GM19099 (cell line): ENCODE data around the gene WDR1.

Source experiments
- POLR2A ChIP-seq: IDR thresholded peaks from 3 replicates; pipeline ENCODE4 v1.6.1; 2011; ENCODE audit warnings: low read depth; ENCODE audit not compliant: insufficient read length; ENCODE audit errors: extremely low read depth

The WDR1 gene

GRCh38 chr4:10119773-10120172 is 3.2 kb upstream of the WDR1 start:
- no peak for TF ChIP-seq POLR2A

- TF ChIP-seq POLR2A = no peak
These were observed 2.7 kb upstream of the WDR1 start for GRCh38 chr4:10119278-10119677.

DNA sequence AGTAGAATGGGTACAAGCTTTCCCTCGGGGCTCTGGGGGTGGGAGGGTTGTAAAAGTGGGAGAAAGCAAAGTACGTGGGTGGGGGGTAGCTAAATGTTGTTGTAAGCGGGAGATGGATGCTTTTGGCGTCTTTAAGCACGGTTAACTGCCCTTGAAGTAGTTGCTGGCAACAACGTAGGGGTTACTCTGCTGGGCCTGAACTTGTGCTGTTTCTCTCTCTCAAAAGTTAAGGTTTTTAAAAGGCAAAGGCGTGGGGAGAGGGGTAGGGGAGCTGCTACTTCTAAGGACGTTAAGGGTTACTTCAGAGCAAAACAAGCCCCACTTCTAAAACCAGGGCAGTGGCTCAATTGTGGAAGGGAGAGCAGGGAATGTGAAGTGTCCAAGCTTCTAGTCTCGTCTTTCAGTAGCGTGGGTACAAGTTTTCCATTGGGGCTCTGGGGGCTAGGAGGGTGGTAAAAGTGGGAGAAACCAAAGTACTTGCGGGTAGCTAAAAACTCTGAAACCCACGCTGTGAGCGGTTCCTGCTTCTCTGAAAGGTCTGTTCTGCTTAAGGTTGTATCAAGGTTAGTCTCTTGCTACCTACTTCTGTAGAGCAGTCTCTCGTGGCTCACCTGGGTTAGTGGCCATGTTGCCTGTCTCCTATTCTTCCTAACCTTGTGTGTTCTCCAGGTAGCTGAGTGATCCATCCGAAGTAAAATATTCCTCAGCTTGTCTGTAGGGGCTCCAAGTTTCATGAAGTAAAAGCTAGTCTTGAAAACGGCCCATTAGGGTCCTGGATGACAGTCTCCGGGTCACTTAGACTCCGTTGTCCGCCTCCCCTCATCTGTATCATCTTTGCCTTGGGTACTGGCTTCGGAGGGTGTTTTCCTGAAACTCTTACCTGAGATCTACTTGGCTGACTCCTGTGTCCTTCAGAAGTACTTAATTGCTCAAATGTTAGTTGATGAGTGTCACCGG is 1.7 kb upstream of the WDR1 start:
- TF ChIP-seq POLR2A = no peak

DNA sequence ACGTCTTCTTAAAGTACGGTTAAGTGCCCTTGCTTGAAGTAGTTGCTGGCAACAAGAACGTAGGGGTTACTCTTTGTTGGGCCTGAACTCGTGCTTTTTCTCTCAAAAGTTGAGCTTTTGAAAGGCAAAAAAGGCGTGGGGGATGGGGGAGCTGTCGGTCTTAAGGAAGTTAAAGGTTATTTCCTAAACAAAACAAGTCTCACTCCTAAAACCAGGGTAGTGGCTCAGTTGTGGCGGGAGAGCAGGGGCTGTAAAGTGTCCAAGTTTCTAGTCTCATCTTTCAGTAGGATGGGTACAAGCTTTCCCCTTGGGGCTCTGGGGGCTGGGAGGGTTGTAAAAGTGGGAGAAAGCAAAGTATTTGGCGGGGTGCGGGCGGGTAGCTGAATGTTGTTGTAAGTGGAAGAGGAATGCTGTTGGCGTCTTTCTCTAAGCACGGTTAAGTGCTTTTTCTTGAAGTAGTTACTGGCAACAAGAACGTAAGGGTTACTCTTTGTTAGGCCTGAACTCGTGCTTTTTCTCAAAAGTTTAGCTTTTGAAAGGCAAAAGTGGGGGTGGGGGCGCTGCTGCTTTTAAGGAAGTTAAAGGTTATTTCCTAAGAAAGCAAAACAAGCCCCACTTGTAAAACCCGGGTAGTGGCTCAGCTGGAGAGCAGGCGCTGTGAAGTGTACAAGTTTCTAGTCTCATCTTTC is 904 bp upstream of the WDR1 start:
- no peak for TF ChIP-seq POLR2A

DNA sequence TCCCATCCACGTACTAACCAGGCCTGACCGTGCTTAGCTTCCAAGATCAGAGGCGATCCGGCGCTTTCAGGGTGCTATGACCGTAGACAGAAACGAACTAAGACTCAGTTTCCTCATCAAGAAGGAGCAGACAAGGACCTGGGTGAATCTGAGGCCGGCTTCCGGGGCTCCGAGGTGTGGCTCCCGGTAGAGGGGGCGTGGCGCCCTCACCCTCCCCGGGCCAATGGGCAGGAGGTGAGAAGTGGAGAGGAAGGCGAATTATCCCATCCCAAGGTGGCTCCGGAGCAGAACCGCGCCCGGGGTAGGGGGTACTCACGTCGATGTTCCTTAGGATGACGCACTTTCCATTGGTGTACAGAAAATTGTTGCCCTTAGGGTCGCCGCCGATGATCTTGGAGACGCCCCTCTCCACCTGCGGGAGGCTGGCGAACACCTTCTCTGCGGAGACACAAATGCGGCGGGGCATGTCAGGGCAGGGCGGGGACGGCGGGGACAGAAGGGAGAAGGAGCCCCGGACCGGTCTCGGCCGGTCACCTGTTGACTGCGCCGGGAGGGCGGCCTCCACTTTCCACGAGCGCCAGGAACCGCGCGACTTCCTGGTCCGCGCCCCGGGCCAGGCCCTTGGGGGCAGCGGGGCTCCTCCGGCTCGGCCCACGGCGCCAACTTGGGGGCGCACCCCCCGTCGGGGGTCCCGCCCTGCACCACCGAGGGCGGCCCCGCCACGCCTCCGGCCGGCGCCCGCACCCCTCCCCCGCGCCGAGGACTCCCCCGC is 616 bp downstream of the WDR1 start:
- peak; percentile 54 for TF ChIP-seq POLR2A

GRCh38 chr4:10115271-10115796 is 1.3 kb downstream of the WDR1 start:
- TF ChIP-seq POLR2A = no peak

DNA sequence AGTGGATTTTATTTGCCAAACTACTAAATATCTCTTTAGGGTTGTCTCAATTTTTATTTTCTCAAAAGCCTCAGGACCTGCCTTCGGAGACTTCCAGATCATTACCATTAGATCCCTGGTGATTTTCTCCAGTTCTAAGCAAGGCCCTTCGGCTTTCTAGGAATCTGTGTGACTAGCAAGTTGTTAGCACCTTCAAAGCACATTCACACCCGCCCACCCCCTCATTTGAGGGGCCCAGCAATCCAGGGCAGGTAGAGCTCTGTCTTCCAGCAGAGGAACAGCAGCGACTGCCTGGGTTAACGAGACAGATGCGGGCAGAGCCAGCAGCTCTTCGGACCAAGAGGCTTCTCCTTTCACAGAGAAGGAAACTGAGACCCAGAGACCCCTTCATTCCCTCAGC is 2.0 kb downstream of the WDR1 start:
- no peak for TF ChIP-seq POLR2A

- TF ChIP-seq POLR2A = no peak
These were observed 2.5 kb downstream of the WDR1 start for GRCh38 chr4:10114147-10114546.

DNA sequence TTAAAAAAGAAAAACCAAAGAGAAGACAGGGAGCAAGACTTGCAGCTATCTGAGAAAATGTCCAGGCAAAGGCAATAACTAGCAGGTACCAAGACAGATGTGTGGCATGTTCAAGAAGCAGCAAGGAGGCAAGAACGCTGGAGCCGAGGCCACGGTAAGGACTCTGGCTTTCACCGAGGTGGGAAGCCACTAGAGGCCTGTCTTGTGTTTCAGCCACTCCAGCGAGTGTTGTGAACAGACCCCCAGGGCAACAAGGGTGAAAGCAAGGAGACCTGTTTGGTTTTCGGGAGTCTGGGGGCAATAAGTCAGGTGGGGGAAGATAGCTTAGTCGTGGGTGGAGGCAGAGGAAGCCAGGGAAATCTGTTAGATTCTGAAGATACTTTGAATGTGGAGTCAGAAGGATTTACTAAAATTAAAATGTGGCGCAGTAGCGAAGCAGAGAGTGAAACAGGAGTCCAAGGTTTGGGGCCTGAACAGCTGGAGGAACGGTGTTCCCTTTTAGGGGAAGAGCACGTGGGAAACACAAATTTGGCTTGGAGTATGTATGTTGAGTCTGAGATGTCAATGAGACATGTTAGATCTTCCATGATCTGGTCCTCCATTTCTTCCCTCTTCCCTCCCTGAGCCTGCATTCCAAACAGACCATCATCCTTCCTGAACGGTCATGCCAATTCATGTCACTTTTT is 3.1 kb downstream of the WDR1 start:
- TF ChIP-seq POLR2A = no peak

DNA sequence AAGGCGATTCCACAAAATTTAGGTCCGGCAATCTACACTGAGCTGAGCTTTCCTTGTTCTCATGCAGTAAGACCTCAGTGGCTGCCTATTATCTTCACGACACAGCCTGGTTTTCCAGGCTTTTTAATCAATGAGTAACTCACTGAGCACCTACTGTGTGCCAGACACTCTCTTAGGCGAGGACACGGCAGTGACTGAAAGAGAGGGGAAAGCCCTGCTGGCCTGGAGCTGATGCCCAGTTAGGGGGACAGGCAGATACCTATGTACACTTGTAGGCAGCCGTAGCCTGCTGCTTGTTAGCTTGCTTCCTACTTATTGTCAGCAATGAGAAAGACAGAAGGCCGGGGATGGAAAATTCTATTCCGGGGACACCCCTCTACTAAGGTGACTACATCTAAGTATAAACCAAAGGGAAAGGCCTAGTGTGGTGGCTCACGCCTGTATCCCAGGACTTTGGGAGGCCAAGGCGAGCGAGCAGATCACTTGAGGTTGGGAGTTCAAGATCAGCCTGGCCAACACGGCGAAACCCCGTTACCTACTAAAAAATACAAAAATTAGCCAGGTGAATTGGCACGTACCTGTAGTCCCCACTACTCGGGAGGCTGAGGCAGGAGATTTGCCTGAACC is 3.8 kb downstream of the WDR1 start:
- no peak for TF ChIP-seq POLR2A

GRCh38 chr4:10111067-10111801 is 5.4 kb downstream of the WDR1 start:
- no peak for TF ChIP-seq POLR2A

DNA sequence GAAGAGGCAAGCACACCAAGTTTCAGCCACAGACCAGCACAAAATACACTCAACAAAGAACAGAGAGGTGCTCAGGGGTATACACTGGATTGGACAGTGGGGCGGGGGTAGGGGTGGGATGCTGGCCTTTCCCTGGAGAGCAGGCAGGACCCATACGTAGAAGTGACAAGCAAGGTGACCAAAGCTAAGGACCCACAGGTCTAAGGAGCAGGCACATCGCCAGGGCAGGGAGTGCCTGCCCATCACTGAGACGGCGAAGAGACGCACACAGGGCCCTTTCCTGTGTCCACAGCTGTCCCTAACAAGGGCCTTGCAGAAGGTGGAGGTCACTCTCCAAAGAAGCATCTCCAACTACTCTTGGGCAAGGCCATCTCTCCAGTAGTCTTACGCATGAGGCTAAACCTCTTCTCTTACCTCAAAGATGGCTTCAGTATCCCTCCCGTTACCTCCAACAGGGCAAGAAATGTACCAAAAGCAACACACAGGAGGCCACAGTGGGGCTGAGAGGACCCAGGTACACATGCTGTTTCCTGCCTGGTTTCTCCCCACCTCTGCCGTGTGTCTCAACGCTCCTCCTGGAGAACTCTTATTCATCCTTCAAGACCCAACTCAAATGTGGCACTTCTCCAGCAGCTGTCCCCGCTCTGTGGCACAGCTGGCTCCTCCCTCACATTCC is 6.5 kb downstream of the WDR1 start:
- TF ChIP-seq POLR2A = no peak
